Ecto neural progenitor cell (in vitro differentiated cells): ENCODE results near the gene FRY.

ENCODE experiments used
- DNase-seq: peaks from one replicate; pipeline ENCODE4 v3.0.0-alpha.2; 2018; ENCODE audit warnings: low spot score

The FRY gene

DNA sequence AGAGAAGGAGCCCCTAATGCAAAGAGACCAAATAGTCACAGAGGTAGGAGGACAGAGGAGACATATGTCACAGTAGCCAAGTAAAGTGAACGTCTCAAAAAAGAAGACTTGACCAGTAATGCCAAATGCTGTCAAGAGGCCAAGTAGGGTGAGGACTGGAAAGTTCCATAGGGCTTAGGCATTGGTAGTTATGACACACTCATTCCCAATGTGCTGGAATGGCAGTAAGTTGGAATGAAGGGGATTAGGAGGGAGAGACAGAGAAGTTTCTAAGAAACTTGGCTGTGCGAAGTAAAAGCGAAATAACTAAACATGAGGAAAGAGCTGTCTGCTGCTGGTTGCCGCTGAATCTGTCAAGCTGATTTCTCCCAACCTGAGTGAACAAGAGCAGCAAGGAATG is 14.9 kb upstream of the FRY start:
- no peak for DNase-seq

DNA sequence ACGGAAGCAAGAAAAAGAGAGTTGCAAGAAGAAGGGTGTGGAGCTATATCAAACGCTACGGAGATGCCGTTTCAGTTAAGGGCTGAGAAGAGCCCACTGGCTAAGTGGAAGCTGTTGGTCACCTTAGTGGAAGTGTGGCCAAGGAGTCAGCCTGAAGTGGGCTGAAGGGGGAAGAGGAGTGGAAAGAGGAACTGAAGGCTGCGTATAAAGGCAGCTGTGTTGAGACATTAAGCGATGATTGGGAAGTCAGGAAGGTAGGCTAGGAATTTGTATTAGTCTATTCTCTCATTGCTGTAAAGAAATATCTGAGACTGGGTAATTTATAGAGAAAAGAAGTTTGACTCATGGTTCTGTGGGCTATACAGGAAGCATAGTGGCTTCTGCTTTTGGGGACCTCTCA is 14.1 kb upstream of the FRY start:
- no peak for DNase-seq

DNA sequence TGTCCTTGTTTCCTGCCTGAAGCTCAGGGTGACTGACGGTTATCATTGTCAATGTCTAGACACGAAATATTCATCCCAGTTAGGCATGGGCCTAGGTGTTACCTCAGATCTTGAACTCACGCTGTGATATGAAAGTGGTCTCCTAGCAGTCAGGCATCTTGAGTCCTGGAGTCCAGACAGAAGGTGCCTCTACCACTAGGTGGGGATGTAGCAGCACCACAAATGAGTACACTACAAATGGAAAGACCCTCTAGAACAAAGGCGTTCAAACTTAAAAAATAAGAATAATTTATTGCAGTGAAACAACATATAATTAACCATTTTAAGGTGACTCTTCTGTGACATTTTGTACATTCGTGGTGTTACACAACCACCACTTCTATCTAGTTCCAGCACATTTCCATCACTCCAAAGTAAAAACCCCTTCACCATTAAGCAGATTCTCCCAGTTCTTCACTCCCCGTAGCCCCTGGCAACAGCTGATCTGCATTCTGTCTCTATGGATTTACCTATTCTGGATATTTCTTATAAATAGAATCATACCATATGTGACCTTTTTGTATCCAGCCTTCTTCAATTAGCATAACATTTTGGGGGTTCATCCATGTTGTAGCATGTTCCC is 11.9 kb upstream of the FRY start:
- DNase-seq, result peak; percentile 58

GRCh38 chr13:32021785-32022184 is 9.8 kb upstream of the FRY start:
- DNase-seq, result no peak

- DNase-seq, result no peak
Observed at GRCh38 chr13:32022311-32022710, 9.3 kb upstream of the FRY start.

DNA sequence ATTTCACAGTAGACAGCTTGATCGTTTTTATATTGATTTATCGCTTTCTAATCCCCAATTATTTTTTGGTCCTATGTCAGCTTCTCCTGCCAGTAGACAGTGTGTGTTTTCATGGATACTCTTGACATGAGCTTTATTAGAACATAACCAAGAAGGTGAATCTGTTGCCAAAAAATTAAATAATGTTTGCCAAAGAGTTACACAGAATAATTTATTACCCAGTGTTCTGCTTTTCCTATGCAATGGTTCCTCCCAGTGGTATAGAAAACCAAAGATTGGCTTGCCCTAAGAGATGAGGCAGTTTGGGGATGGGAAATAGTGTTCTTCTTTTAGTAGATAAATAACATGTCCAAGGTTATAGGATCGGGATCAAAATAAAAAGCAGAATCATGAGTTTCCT is 8.5 kb upstream of the FRY start:
- DNase-seq, result no peak

DNA sequence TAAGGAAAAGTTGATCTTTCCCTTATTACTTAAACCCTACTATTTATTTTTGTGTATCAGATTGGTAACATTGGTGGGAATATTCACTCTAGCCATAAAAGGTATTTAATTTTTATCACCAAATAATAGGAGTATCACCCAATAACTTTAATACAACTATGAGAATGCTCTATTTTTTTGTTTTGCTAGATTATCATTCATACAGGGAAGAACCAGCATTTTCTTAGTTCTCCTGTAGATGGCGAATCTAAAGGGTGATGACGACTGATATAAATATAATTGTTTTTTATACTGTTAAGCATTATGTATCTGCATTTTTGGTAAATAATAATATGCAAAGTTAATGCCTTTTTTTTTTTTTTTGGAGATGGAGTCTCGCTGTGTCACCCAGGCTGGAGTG is 7.9 kb upstream of the FRY start:
- DNase-seq, result no peak

DNA sequence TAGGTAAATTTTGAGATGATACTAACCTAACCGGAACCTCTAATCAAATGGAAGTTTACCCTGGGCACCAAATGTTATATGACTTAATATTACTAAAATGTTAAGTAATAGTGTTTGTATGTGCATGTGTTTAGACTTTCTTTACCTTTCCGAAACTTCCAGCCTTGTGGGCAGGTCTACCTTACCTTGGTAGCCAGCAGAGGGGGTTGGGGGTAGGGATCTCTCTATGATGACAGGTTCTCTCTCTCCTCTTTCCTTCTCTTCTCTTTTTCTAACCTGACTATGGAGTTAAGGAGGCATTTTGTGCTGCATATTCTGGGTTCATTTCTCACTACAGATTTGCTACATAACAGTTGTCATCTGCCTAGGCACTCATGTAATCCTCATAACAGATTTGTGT is 6.8 kb upstream of the FRY start:
- no peak for DNase-seq

GRCh38 chr13:32025730-32026129 is 5.8 kb upstream of the FRY start:
- peak; percentile 56 for DNase-seq

- DNase-seq, result no peak
Observed at GRCh38 chr13:32026623-32027022, 5.0 kb upstream of the FRY start.

DNA sequence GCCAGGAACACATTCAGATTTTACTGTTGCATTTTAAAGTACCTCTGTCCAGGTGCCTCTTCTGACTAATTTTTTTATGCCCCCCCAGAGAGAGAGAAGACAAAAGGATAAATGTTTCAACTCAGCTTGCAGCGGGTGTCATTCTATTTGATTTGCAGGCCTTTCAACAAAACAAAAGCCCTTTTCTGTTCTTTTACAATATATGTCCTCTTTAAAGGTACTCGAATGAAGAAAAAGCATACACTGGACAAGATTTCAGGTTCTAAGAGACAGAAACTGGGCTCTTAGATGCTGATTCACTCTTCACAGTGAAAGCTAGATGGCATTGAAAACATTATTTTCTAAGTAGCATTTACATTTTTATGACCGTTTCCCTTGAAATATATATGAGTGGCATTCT is 2.9 kb upstream of the FRY start:
- DNase-seq, result no peak

- no peak for DNase-seq
Observed at GRCh38 chr13:32029684-32030083, 1.9 kb upstream of the FRY start.

DNA sequence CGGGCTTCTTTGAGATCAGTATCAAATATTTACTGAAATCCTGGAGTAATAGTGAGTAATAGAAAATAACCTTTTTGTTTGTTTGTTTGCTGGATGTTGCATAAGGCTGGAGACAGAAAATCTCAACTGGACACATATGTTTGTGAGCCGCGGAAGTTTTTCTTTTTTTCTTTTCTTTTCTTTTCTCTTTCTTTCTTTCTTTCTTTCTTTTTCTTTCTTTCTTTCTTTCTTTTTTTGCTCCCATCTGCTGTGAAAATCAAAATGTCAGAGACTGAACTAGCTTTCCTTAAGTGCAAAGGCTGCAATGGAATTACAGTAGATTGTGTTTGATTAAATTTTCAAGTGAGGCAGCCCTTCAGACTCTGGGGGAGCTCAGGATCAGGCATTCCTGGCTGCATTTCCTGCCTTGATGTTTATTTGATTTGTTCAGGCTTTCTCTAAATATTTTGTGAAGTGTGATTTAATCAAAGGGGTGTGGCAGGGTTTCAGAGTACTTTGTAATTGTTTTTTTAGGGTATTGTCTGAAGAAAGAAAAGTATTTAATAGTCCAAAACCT is 319 bp downstream of the FRY start:
- DNase-seq, result no peak

GRCh38 chr13:32032759-32033158 is 1.2 kb downstream of the FRY start:
- no peak for DNase-seq

GRCh38 chr13:32033744-32034143 is 2.2 kb downstream of the FRY start:
- DNase-seq, result no peak

DNA sequence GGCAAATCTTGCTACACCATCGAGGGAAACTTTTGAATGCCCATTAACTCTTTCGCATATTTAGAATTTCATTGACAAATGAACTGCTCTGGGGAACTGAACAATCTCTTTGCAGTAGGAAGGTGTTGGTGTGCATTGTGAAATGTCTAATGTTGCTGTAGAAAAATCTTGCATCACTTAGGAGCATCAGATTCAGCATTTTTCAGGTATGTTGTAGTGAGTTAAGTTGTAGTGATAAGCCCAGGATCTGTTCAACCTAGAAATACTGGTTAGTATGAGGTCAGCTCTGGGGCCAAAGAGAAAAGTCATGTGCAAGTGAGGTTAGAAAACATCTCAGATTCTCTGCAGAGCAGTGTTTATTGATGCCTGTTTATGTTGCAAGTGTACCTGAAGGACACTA is 4.1 kb downstream of the FRY start:
- no peak for DNase-seq

DNA sequence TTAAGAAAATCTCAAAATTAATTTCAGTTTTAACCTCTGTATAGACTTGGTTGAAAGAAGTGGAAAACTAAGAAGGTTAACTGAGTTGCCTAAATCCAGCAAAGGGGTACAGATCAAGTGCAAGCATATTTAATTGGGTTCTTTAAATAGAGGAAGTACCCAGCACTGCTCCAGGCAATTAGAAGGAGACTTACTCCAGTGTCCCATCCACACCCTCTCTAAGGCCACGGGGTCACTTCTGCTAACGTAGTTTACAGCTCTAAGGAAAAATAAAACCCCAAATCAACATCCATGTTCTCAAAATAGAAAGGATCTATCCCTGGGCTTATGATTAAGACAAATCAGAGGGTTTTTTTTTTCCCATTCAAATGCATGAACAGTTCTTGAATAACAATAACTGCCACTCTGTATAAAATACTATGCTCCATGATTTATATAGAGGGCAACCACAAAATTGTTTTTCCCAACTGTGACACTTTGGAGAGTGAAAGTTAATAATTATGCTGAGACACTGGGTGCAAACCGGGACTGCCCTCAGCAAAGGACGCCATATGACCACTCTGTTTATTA is 4.6 kb downstream of the FRY start:
- DNase-seq, result no peak

DNA sequence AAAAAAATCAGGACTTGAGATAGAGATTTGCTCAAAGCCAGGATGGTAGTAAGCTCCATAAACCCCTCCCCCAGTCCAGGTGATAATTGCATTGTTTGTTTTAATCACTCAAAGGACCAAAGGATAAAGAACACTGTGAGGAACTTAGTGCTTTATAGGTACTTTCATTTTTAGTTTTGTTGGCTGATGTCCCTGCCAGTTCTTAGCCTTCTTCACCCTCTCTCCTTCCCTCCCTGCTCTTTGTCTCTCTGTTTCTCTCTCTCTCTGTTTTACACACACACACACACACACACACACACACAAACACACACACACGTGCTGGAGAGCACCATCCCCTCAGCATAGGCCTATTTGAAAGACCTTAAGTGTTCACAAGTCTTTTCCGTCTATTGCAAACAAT is 5.2 kb downstream of the FRY start:
- DNase-seq, result no peak

- no peak for DNase-seq
Observed at GRCh38 chr13:32037471-32037870, 5.9 kb downstream of the FRY start.

DNA sequence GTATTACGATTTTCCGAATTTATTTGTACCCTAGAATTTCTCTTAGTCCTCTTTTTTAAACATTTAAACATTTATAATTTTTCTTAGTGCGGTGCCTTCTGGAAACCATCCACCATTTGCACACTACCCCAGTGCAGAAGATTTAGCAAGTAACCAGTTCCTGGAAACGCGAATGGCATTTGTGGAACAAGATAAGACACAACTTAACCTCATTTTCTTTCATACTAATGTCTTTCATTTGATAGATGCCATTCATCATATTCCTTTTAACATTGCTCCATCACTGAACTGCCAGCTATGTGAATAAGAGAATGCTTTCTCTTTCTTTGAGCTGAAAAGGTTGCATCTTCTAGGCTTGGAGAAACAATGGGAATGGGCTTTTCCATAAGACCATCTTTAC is 6.8 kb downstream of the FRY start:
- DNase-seq, result no peak

- no peak for DNase-seq
Observed at GRCh38 chr13:32039056-32039455, 7.5 kb downstream of the FRY start.

- no peak for DNase-seq
Observed at GRCh38 chr13:32039528-32039927, 8.0 kb downstream of the FRY start.

- no peak for DNase-seq
Observed at GRCh38 chr13:32040052-32040642, 8.6 kb downstream of the FRY start.

GRCh38 chr13:32040689-32041088 is 9.1 kb downstream of the FRY start:
- no peak for DNase-seq
